HCT116 (cell line): Measurements from ENCODE around the gene TADA2B. TPM values are rescaled to one million over a fixed set of nuclear protein-coding genes. Genes with fewer than 3 reads are reported as not detected.

Experiments used
- ATAC-seq: fragments of 200-7000 bp; cut with Tn5 transposase; 2 replicates; pipeline ENCODE4 v1.9.1; 2020; ENCODE audit warnings: mild to moderate bottlenecking, moderate library complexity
- BruUV-seq: library from RNA; stranded (reverse); fragments of 400-500 nt; replicated peaks from 2 replicates; lab custom pipeline; 2021; lab: Mats Ljungman, UMichigan
- CTCF ChIA-PET: fragments of 300-600 bp; sonication (Branson Sonifier 250); formaldehyde crosslinking; loops from one replicate; lab custom pipeline; 2021; ENCODE audit warnings: antibody characterized with exemption; lab: Charles Lee
- POLR2A ChIA-PET: fragments of 300-600, 350-600 bp; sonication (Branson Sonifier 250); formaldehyde crosslinking; loops from one replicate; lab custom pipeline; 2021; ENCODE audit warnings: antibody characterized with exemption; lab: Charles Lee
- RAD21 ChIA-PET, 2 experiments: fragments of 300-600 bp; sonication (Branson Sonifier 250); formaldehyde crosslinking; loops; one replicate each; lab custom pipeline; 2023; ENCODE audit warnings: low total read pairs in 2 of 2; ENCODE audit not compliant: uncharacterized antibody in 2 of 2, unreplicated experiment in 2 of 2, low non-redundant PET in 1 of 2; lab: Charles Lee
- DNase-seq: peaks from one replicate; pipeline ENCODE4 v3.0.0-alpha.2; 2010; ENCODE audit warnings: low read depth, low spot score
- H2AFZ ChIP-seq: fragments of 200-600 bp; shearing (Covaris generic), sonication (generic); 2 replicates; pipeline ENCODE4 v1.6.1; 2017; ENCODE audit warnings: low read depth, mixed run types, mixed read lengths, antibody characterized with exemption, low read length; ENCODE audit not compliant: poor library complexity, severe bottlenecking
- H3K27ac ChIP-seq: 2 replicates; pipeline ENCODE4 v1.5.1; 2012; ENCODE audit warnings: low read depth, low read length
- H3K27me3 ChIP-seq: fragments of 200-600 bp; sonication (generic); 2 replicates; pipeline ENCODE4 v1.6.1; 2016; ENCODE audit warnings: mixed run types, low read length, mixed read lengths; ENCODE audit not compliant: insufficient read depth
- H3K36me3 ChIP-seq, 2 experiments: fragments of 200-500 bp in 1 of 2; fragments of 200-600 bp in 1 of 2; sonication (Bioruptor generic) in 1 of 2; sonication (generic) in 1 of 2; 2 replicates each; pipeline versions ENCODE4 v1.5.1 to v1.6.1; 2014 to 2016; ENCODE audit warnings: low read length in 2 of 2, inconsistent platforms in 1 of 2, mixed read lengths in 1 of 2, mixed run types in 1 of 2; ENCODE audit not compliant: insufficient read depth in 2 of 2, control insufficient read depth in 1 of 2
- H3K4me1 ChIP-seq, 2 experiments: fragments of 200-600 bp in 1 of 2; sonication (generic) in 1 of 2; 2 replicates each; pipeline versions ENCODE4 v1.5.1 to v1.6.1; 2012 to 2017; ENCODE audit warnings: low read length in 2 of 2, inconsistent platforms in 1 of 2, mild to moderate bottlenecking in 1 of 2, mixed read lengths in 1 of 2, mixed run types in 1 of 2, moderate library complexity in 1 of 2; ENCODE audit not compliant: insufficient read depth in 2 of 2, control insufficient read depth in 1 of 2
- H3K4me2 ChIP-seq: fragments of 200-600 bp; sonication (generic); 2 replicates; pipeline ENCODE4 v1.6.1; 2017; ENCODE audit warnings: mixed run types, low read length, mixed read lengths
- H3K4me3 ChIP-seq, 2 experiments: fragments of 200-600 bp in 1 of 2; sonication (generic) in 1 of 2; replicated peaks in 1 of 2; 2 replicates each; pipeline ENCODE4 v1.5.1; 2011 to 2016; ENCODE audit warnings: low read length in 2 of 2, control low read depth in 1 of 2, low read depth in 1 of 2, mild to moderate bottlenecking in 1 of 2, mixed read lengths in 1 of 2, mixed run types in 1 of 2
- H3K79me2 ChIP-seq: fragments of 200-600 bp; sonication (generic); 2 replicates; pipeline ENCODE4 v1.6.1; 2017; ENCODE audit warnings: mild to moderate bottlenecking, mixed run types, low read length, moderate library complexity, mixed read lengths; ENCODE audit not compliant: insufficient read depth
- H3K9ac ChIP-seq: fragments of 200-600 bp; sonication (generic); 2 replicates; pipeline ENCODE4 v1.6.1; 2016; ENCODE audit warnings: low read length, mixed read lengths
- H3K9me2 ChIP-seq: fragments of 200-600 bp; sonication (generic), shearing (Covaris generic); 2 replicates; pipeline ENCODE4 v1.6.1; 2017; ENCODE audit warnings: mixed run types, mild to moderate bottlenecking, moderate library complexity; ENCODE audit not compliant: insufficient read depth
- H3K9me3 ChIP-seq, 2 experiments: fragments of 200-500 bp in 1 of 2; fragments of 200-600 bp in 1 of 2; sonication (Bioruptor generic) in 1 of 2; sonication (generic) in 1 of 2; 2 replicates each; pipeline ENCODE4 v1.6.1; 2014 to 2017; ENCODE audit warnings: low read length in 2 of 2, mixed read lengths in 2 of 2, inconsistent platforms in 1 of 2, low read depth in 1 of 2, mild to moderate bottlenecking in 1 of 2, mixed run types in 1 of 2, moderate library complexity in 1 of 2; ENCODE audit not compliant: control insufficient read depth in 1 of 2, insufficient read depth in 1 of 2
- H4K20me1 ChIP-seq: fragments of 200-600 bp; sonication (generic), shearing (Covaris generic); 2 replicates; pipeline ENCODE4 v1.6.1; 2017; ENCODE audit warnings: mixed run types, mild to moderate bottlenecking, moderate library complexity; ENCODE audit not compliant: insufficient read depth
- ATF3 ChIP-seq: IDR thresholded peaks from 2 replicates; pipeline ENCODE4 v1.6.1; 2012
- CEBPB ChIP-seq: IDR thresholded peaks from 2 replicates; pipeline ENCODE4 v1.6.1; 2012; ENCODE audit warnings: low read depth
- EGR1 ChIP-seq: IDR thresholded peaks from 2 replicates; pipeline ENCODE4 v1.6.1; 2012; ENCODE audit warnings: low read depth
- ELF1 ChIP-seq: IDR thresholded peaks from 2 replicates; pipeline ENCODE4 v1.6.1; 2012; ENCODE audit warnings: low read depth, borderline replicate concordance
- EZH2 ChIP-seq: fragments of 200-600 bp; sonication (generic); IDR thresholded peaks from 2 replicates; pipeline ENCODE4 v1.6.1; 2017; ENCODE audit warnings: antibody characterized with exemption, mixed run types
- JUND ChIP-seq: IDR thresholded peaks from 2 replicates; pipeline ENCODE4 v1.6.1; 2012
- POLR2A ChIP-seq: IDR thresholded peaks from 2 replicates; pipeline ENCODE4 v1.7.0; 2011; ENCODE audit warnings: borderline replicate concordance; ENCODE audit not compliant: insufficient read depth, insufficient read length; ENCODE audit errors: extremely low read depth
- POLR2AphosphoS5 ChIP-seq: IDR thresholded peaks from 2 replicates; pipeline ENCODE4 v1.6.1; 2011; ENCODE audit warnings: mild to moderate bottlenecking, low read depth, low read length, moderate library complexity
- RAD21 ChIP-seq: IDR thresholded peaks from 2 replicates; pipeline ENCODE4 v1.6.1; 2012; ENCODE audit warnings: low read depth, mild to moderate bottlenecking
- SP1 ChIP-seq: IDR thresholded peaks from 2 replicates; pipeline ENCODE4 v1.6.1; 2012; ENCODE audit warnings: low read depth
- SRF ChIP-seq: IDR thresholded peaks from 2 replicates; pipeline ENCODE4 v1.6.1; 2012; ENCODE audit warnings: low read depth
- TCF7L2 ChIP-seq: IDR thresholded peaks from 2 replicates; pipeline ENCODE4 v1.7.0; 2011; ENCODE audit warnings: borderline replicate concordance, inconsistent platforms; ENCODE audit not compliant: insufficient read depth, insufficient read length; ENCODE audit errors: extremely low read depth
- YY1 ChIP-seq: IDR thresholded peaks from 2 replicates; pipeline ENCODE4 v1.6.1; 2011; ENCODE audit warnings: low read length, low read depth, moderate library complexity, mild to moderate bottlenecking; ENCODE audit not compliant: insufficient replicate concordance; ENCODE audit errors: extremely low read depth
- ZBTB33 ChIP-seq: IDR thresholded peaks from 2 replicates; pipeline ENCODE4 v1.6.1; 2011; ENCODE audit warnings: mild to moderate bottlenecking, low read length, moderate library complexity; ENCODE audit not compliant: insufficient replicate concordance; ENCODE audit errors: extremely low read depth
- ZFX ChIP-seq: fragments of 450-650 bp; IDR thresholded peaks from 2 replicates; pipeline ENCODE4 v1.6.1; 2017
- intact Hi-C: fragments of 100-400 bp; cut with micrococcal nuclease; formaldehyde crosslinking; loops from 2 replicates; pipeline ENCODE4 v1.10.0; 2022
- total RNA-seq: library from RNA; stranded (reverse); gene quantifications from one replicate; pipeline ENCODE4 v1.2.1, GENCODE V29; 2021; ENCODE audit not compliant: unreplicated experiment
- TF ChIP-seq, protein P1 (sequence below), 3 experiments: fragments of 200-600 bp in 1 of 3; sonication (generic) in 1 of 3; IDR thresholded peaks in 2 of 3; conservative IDR thresholded peaks in 1 of 3; 2 replicates each; pipeline ENCODE4 v1.5.1; 2012 to 2017; ENCODE audit warnings: low read depth in 2 of 3, low read length in 2 of 3, antibody characterized with exemption in 1 of 3, borderline replicate concordance in 1 of 3, control low read depth in 1 of 3, mild to moderate bottlenecking in 1 of 3, mixed read lengths in 1 of 3, mixed run types in 1 of 3, moderate library complexity in 1 of 3; ENCODE audit not compliant: insufficient read depth in 1 of 3

The TADA2B gene
- total RNA-seq, 1 experiment from 2014 or later, result 13.4 TPM

DNA sequence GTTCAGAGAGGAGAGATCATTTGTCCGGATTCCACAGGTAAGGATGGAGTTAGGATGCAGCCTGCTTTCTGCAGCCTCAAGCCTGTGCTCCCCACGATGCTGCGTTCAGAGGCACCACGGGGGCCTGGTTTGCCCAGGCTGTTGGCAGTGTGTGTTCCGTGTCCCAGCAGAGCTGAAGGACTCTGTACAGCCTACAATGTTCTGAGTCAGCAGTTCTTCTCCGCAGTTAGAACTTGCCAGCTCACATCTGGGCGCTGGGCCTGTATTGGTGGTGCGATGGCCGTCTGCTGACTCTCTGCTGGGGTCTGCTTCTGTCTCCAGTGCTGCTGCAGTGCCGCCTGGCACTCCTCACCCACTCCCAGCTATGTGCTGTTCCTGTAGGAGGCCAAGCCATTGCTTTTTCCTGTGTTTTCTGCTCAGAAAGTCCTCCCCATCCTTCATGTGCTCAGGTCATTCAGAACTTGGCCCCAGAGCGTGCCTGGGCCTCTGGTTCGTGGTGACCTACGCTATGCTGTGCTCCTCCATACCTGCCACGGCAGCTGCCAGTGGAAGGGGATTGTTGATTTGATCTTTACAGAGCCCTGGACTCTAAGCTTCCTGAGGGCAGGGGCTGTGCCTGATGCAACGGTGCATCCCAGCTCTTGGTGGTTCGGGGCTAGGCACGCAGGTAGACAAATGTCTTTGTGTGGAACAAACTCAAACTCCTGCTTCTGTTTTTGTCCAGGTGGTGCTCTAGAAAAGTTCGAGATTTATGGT lies 42.6 kb upstream of the TADA2B start:
- TF ChIP-seq, protein P1, sequence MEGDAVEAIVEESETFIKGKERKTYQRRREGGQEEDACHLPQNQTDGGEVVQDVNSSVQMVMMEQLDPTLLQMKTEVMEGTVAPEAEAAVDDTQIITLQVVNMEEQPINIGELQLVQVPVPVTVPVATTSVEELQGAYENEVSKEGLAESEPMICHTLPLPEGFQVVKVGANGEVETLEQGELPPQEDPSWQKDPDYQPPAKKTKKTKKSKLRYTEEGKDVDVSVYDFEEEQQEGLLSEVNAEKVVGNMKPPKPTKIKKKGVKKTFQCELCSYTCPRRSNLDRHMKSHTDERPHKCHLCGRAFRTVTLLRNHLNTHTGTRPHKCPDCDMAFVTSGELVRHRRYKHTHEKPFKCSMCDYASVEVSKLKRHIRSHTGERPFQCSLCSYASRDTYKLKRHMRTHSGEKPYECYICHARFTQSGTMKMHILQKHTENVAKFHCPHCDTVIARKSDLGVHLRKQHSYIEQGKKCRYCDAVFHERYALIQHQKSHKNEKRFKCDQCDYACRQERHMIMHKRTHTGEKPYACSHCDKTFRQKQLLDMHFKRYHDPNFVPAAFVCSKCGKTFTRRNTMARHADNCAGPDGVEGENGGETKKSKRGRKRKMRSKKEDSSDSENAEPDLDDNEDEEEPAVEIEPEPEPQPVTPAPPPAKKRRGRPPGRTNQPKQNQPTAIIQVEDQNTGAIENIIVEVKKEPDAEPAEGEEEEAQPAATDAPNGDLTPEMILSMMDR (IDR thresholded peaks at IDR 0.05 in 2 of 3, conservative IDR thresholded peaks at IDR 0.05 in 1 of 3; ENCODE audit: borderline replicate concordance in 1 of 3, insufficient read depth in 1 of 3, low read depth in 2 of 3, low read length in 2 of 3), result no peak
- TF ChIP-seq EGR1 (no peak), RAD21 (no peak), ZFX (no peak), EZH2 (no peak), CEBPB (no peak), YY1 (no peak), TCF7L2 (no peak), SRF (no peak), POLR2A (no peak), ELF1 (no peak), JUND (no peak), ATF3 (no peak), SP1 (no peak), POLR2AphosphoS5 (no peak), ZBTB33 (no peak)
- H2AFZ ChIP-seq, result no peak overlapping the region
- no peaks in the 10 kb centered on the region for H4K20me1 ChIP-seq
- BruUV-seq, result no TSS peak
- intact Hi-C loops, result no loop called here
- H3K27ac ChIP-seq, result no peak overlapping the region
- no peak overlapping the region for H3K4me3 ChIP-seq
- peaks cover 16 to 44% of the 10 kb centered on the region in 2 experiments; a peak in 2 of 4 replicates for H3K36me3 ChIP-seq
- no peaks in the 10 kb centered on the region for H3K9me3 ChIP-seq
- ChIA-PET POLR2A (no interaction called here), RAD21 (no interaction called here), CTCF (no interaction called here)
- peaks cover 35% of the 10 kb centered on the region; the same call in 1 of the 2 replicates for H3K79me2 ChIP-seq
- H3K4me2 ChIP-seq, result no peak overlapping the region
- H3K9me2 ChIP-seq, result no peaks in the 10 kb centered on the region
- H3K4me1 ChIP-seq, result peaks cover 17 to 35% of the 10 kb centered on the region in 2 experiments
- H3K27me3 ChIP-seq, result no peaks in the 10 kb centered on the region
- ATAC-seq (no peak), DNase-seq (no peak)
- H3K9ac ChIP-seq, result no peak overlapping the region
